GM12873 (cell line): Measurements from ENCODE around the gene ITGB8.

Experiments
- CTCF ChIP-seq: IDR thresholded peaks from 2 replicates; pipeline ENCODE4 v1.5.1; 2012; ENCODE audit warnings: low read depth, mild to moderate bottlenecking, moderate library complexity, low read length, control low read depth; ENCODE audit not compliant: insufficient read depth; ENCODE audit errors: missing control alignments

The ITGB8 gene

GRCh38 chr7:20358762-20359282 lies 28.1 kb downstream of the ITGB8 start:
- no peak for TF ChIP-seq CTCF

GRCh38 chr7:20359341-20359963 lies 28.8 kb downstream of the ITGB8 start:
- TF ChIP-seq CTCF: no peak

GRCh38 chr7:20362574-20363253 lies 32.0 kb downstream of the ITGB8 start:
- TF ChIP-seq CTCF: no peak

- TF ChIP-seq CTCF: no peak
Observed at GRCh38 chr7:20364571-20365196, 34.0 kb downstream of the ITGB8 start.

- TF ChIP-seq CTCF: no peak
Observed at GRCh38 chr7:20365486-20365885, 34.8 kb downstream of the ITGB8 start.

GRCh38 chr7:20374399-20374798 lies 43.7 kb downstream of the ITGB8 start:
- TF ChIP-seq CTCF: no peak

- no peak for TF ChIP-seq CTCF
Observed at GRCh38 chr7:20376796-20377195, 46.1 kb downstream of the ITGB8 start.
